Gastroesophageal sphincter (tissue), 3 donors: ENCODE data around the gene RPS23.

ENCODE experiments used
- CTCF ChIP-seq, 4 experiments: fragments of 200-600 bp in 2 of 4; fragments of 450-650 bp in 2 of 4; sonication (generic) in 1 of 4; IDR thresholded peaks; one replicate each; pipeline ENCODE4 v1.5.1; 2017 to 2019; ENCODE audit warnings: antibody characterized with exemption in 4 of 4, mild to moderate bottlenecking in 2 of 4, moderate library complexity in 2 of 4
- POLR2AphosphoS5 ChIP-seq: sonication (generic); formaldehyde crosslinking; IDR thresholded peaks from one replicate; pipeline ENCODE4 v1.6.1; 2017; ENCODE audit warnings: antibody characterized with exemption

- no peak for TF ChIP-seq CTCF (IDR thresholded peaks at IDR 0.05)
- no peak for TF ChIP-seq POLR2AphosphoS5
Observed at GRCh38 chr5:82244854-82245635, 33.1 kb downstream of the RPS23 start.
